Stimulated activated CD4-positive, alpha-beta T cell treated with anti-CD3 and anti-CD28 coated beads, TNF-alpha, amount 100 ng/mL, for 4 hours (primary cell): Measurements from ENCODE around the gene RETREG1.
A peak's percentile ranks its signal among the peaks of the same experiment; 100 is the strongest.
"Not testable (repeated sequence)": the region's sequence is repeated elsewhere in the genome, so short reads cannot be mapped to it uniquely, and the experiment has no call there.

ENCODE experiments used
- DNase-seq, 3 experiments: peaks; one replicate each; pipeline ENCODE4 v3.0.0-alpha.2; 2020; ENCODE audit warnings: low read depth in 3 of 3

The RETREG1 gene

GRCh38 chr5:16616536-16617273 is at the start of gene RETREG1:
TSS of gene RETREG1 (minus strand) at chr5:16616997. CDS start at chr5:16616971, 26 bp downstream.
- peak; percentile 65 to 80 (median 73) for DNase-seq

- DNase-seq: no peak
Observed at GRCh38 chr5:16666130-16666882, 49.5 kb upstream of the RETREG1 start.

GRCh38 chr5:16665601-16666000 is 48.8 kb upstream of the RETREG1 start:
- DNase-seq: no peak

- no peak for DNase-seq
Observed at GRCh38 chr5:16664368-16664767, 47.6 kb upstream of the RETREG1 start.

GRCh38 chr5:16663840-16664239 is 47.0 kb upstream of the RETREG1 start:
- no peak for DNase-seq

- DNase-seq: no peak
Observed at GRCh38 chr5:16661713-16662112, 44.9 kb upstream of the RETREG1 start.

GRCh38 chr5:16660982-16661381 is 44.2 kb upstream of the RETREG1 start:
- DNase-seq: no peak

GRCh38 chr5:16659536-16659935 is 42.7 kb upstream of the RETREG1 start:
- no peak for DNase-seq

- no peak for DNase-seq
Observed at GRCh38 chr5:16656561-16657191, 39.9 kb upstream of the RETREG1 start.

- no peak for DNase-seq
Observed at GRCh38 chr5:16654647-16655334, 38.0 kb upstream of the RETREG1 start.

- not testable (repeated sequence) for DNase-seq
Observed at GRCh38 chr5:16648739-16649138, 31.9 kb upstream of the RETREG1 start.

- DNase-seq: no peak
Observed at GRCh38 chr5:16644301-16644889, 27.6 kb upstream of the RETREG1 start.

- no peak for DNase-seq
Observed at GRCh38 chr5:16642867-16643266, 26.1 kb upstream of the RETREG1 start.

- no peak for DNase-seq
Observed at GRCh38 chr5:16639206-16639605, 22.4 kb upstream of the RETREG1 start.

- no peak for DNase-seq
Observed at GRCh38 chr5:16628376-16628775, 11.6 kb upstream of the RETREG1 start.

GRCh38 chr5:16626696-16627264 is 10.0 kb upstream of the RETREG1 start:
- DNase-seq: no peak

GRCh38 chr5:16625096-16625495 is 8.3 kb upstream of the RETREG1 start:
- no peak for DNase-seq

- DNase-seq: no peak
Observed at GRCh38 chr5:16619136-16619535, 2.3 kb upstream of the RETREG1 start.

GRCh38 chr5:16618138-16618897 is 1.5 kb upstream of the RETREG1 start:
- DNase-seq: no peak

GRCh38 chr5:16617274-16617968 is 624 bp upstream of the RETREG1 start:
- DNase-seq: peak; percentile 19 to 35 (median 26)
